H1 (cell line): ENCODE results near the gene HTR3E. TPM values are rescaled to one million over a fixed set of nuclear protein-coding genes. Genes with fewer than 3 reads are reported as not detected.

Experiments used
- ATF3 ChIP-seq: IDR thresholded peaks from 2 replicates; pipeline ENCODE4 v1.6.1; 2011; ENCODE audit warnings: low read depth, mild to moderate bottlenecking, low read length; ENCODE audit not compliant: insufficient read depth
- BRCA1 ChIP-seq: IDR thresholded peaks from 2 replicates; pipeline ENCODE4 v1.6.1; 2012; ENCODE audit warnings: low read depth, low read length, improper control_type of control experiment
- CHD7 ChIP-seq: fragments of 300-600 bp; sonication (generic); IDR thresholded peaks from 2 replicates; pipeline ENCODE4 v1.7.1; 2012; ENCODE audit warnings: low read length, moderate library complexity, mild to moderate bottlenecking, inconsistent platforms; ENCODE audit not compliant: insufficient replicate concordance
- JUN ChIP-seq: IDR thresholded peaks from 2 replicates; pipeline ENCODE4 v1.6.1; 2011; ENCODE audit warnings: low read depth, mild to moderate bottlenecking, improper control_type of control experiment, low read length
- KDM5A ChIP-seq: fragments of 200-600 bp; IDR thresholded peaks from 2 replicates; pipeline ENCODE4 v1.7.1; 2012; ENCODE audit warnings: mild to moderate bottlenecking, low read length, inconsistent platforms, mixed read lengths
- MAFK ChIP-seq: IDR thresholded peaks from 2 replicates; pipeline ENCODE4 v1.6.1; 2012; ENCODE audit warnings: low read depth, mild to moderate bottlenecking, improper control_type of control experiment, low read length
- NRF1 ChIP-seq: IDR thresholded peaks from 2 replicates; pipeline ENCODE4 v1.6.1; 2011; ENCODE audit warnings: mild to moderate bottlenecking, low read depth, low read length, improper control_type of control experiment
- RXRA ChIP-seq: IDR thresholded peaks from 2 replicates; pipeline ENCODE4 v1.6.1; 2011; ENCODE audit warnings: low read depth, mild to moderate bottlenecking, low read length, moderate library complexity; ENCODE audit not compliant: insufficient read depth
- SIN3A ChIP-seq, 2 experiments: IDR thresholded peaks in 1 of 2; conservative IDR thresholded peaks in 1 of 2; 2 replicates each; pipeline ENCODE4 v1.6.1; 2011 to 2012; ENCODE audit warnings: low read length in 2 of 2, improper control_type of control experiment in 1 of 2, low read depth in 1 of 2, mild to moderate bottlenecking in 1 of 2
- SIRT6 ChIP-seq: IDR thresholded peaks from one replicate; pipeline ENCODE4 v1.7.1; 2012; ENCODE audit warnings: low read length, inconsistent platforms
- SP1 ChIP-seq: IDR thresholded peaks from 2 replicates; pipeline ENCODE4 v1.6.1; 2011; ENCODE audit warnings: low read depth, low read length
- polyA plus RNA-seq, 7 experiments: library from polyadenylated mRNA; depleted of rRNA in 3 of 7; stranded (reverse) in 5 of 7; unstranded in 2 of 7; fragments of >200 nt in 5 of 7; fragments of 200-250 nt in 2 of 7; gene quantifications; 1 replicate in 5 of 7; 2 replicates in 1 of 7; 4 replicates in 1 of 7; pipeline versions ENCODE4 v1.2.1 to v1.2.3, GENCODE V29; 2011 to 2013; ENCODE audit warnings: missing spikeins in 2 of 7, mixed read lengths in 2 of 7
- total RNA-seq: library from RNA; stranded (reverse); fragmentation: NEBNext Ultra II Directional; extraction: Animal tissue kit (Norgen Biotek cat#: 25700); gene quantifications from 2 replicates; pipeline ENCODE4 v1.2.1, GENCODE V29; 2021

HTR3E gene
- total and polyA plus RNA-seq, 2 of the 8 experiments (the other 6 are each of a cell fraction or from before 2014, with no cell fraction given), result not detected

- no peak for TF ChIP-seq CHD7
- no peak for TF ChIP-seq SP1
- no peak for TF ChIP-seq NRF1
- TF ChIP-seq KDM5A, result no peak
- TF ChIP-seq BRCA1, result no peak
- TF ChIP-seq RXRA, result no peak
- TF ChIP-seq ATF3, result no peak
- TF ChIP-seq SIRT6, result no peak
- TF ChIP-seq MAFK, result no peak
- TF ChIP-seq SIN3A (conservative IDR thresholded peaks at IDR 0.05 in 1 of 2, IDR thresholded peaks at IDR 0.05 in 1 of 2; ENCODE audit: low read depth in 1 of 2, low read length in 2 of 2), result no peak
- TF ChIP-seq JUN, result no peak
These were observed 38.8 kb upstream of the HTR3E start (continued) for GRCh38 chr3:184058029-184058428.
